AG09319 (cell line): Measurements from ENCODE around the gene ZCCHC24.

Experiments
- DNase-seq: peaks from one replicate; pipeline ENCODE4 v3.0.0-alpha.2; 2010; ENCODE audit warnings: low read depth; ENCODE audit errors: extremely low read depth
- CTCF ChIP-seq: IDR thresholded peaks from 2 replicates; pipeline ENCODE4 v1.5.1; 2011; ENCODE audit warnings: low read depth, mild to moderate bottlenecking, inconsistent platforms, low read length, moderate library complexity

Gene ZCCHC24

GRCh38 chr10:79463578-79464496 lies 18.4 kb upstream of the ZCCHC24 start:
- TF ChIP-seq CTCF: no peak

GRCh38 chr10:79460687-79461086 lies 15.3 kb upstream of the ZCCHC24 start:
- DNase-seq: no peak
- TF ChIP-seq CTCF: no peak

More at GRCh38 chr10:79463578-79464496, 18.4 kb upstream of the ZCCHC24 start:
- no peak for DNase-seq

- no peak for DNase-seq
- no peak for TF ChIP-seq CTCF
Measured at GRCh38 chr10:79459243-79459642, 13.8 kb upstream of the ZCCHC24 start.

GRCh38 chr10:79458483-79458882 lies 13.1 kb upstream of the ZCCHC24 start:
- no peak for DNase-seq
- TF ChIP-seq CTCF: no peak

GRCh38 chr10:79457256-79457785 lies 11.9 kb upstream of the ZCCHC24 start:
- no peak for DNase-seq
- no peak for TF ChIP-seq CTCF

- no peak for TF ChIP-seq CTCF
- DNase-seq: peak; percentile 75
Measured at GRCh38 chr10:79454259-79454658, 8.8 kb upstream of the ZCCHC24 start.

- no peak for DNase-seq
- TF ChIP-seq CTCF: no peak
Measured at GRCh38 chr10:79453392-79453791, 8.0 kb upstream of the ZCCHC24 start.
